Measurements from ENCODE around the gene TUBGCP3.
A peak's percentile ranks its signal among the peaks of the same experiment; 100 is the strongest.

Gene TUBGCP3

GRCh38 chr13:112586334-112586960 lies 1.5 kb downstream of the TUBGCP3 start:
- DNase-seq (ENCODE audit: low read depth, low spot score): no peak
- peak overlapping the region; percentile 82 for H3K4me3 ChIP-seq (ENCODE audit: low read length)

GRCh38 chr13:112583592-112584277 lies 4.2 kb downstream of the TUBGCP3 start:
- no peak overlapping the region for H3K4me3 ChIP-seq (ENCODE audit: low read length)
- no peak for DNase-seq (ENCODE audit: low read depth, low spot score)

GRCh38 chr13:112582263-112582662 lies 5.7 kb downstream of the TUBGCP3 start:
- no peak for DNase-seq (ENCODE audit: low read depth, low spot score)
- no peak overlapping the region for H3K4me3 ChIP-seq (ENCODE audit: low read length)

GRCh38 chr13:112580912-112581311 lies 7.0 kb downstream of the TUBGCP3 start:
- DNase-seq (ENCODE audit: low read depth, low spot score): no peak
- no peak overlapping the region for H3K4me3 ChIP-seq (ENCODE audit: low read length)

DNA sequence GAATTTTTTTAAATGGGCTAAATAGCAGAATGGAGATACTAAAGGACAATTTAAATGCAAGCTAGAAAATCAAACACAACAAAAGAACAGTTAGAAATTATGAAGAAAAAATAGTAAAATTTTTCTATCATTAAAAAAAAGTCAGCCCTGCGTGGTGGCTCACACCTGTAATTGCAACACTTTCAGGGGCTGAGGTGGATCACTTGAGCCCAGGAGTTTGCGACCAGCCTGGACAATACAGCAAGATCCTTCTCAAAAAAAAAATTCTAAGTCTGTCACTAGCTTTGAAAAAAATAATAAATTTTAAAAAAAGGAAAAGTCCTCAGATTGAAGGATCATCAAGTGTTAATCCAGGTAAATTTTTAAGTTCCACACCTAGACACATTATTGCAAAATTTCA lies 7.7 kb downstream of the TUBGCP3 start:
- DNase-seq (ENCODE audit: low read depth, low spot score): no peak
- H3K4me3 ChIP-seq (ENCODE audit: low read length): no peak overlapping the region

- no peak for DNase-seq (ENCODE audit: low read depth, low spot score)
- no peak overlapping the region for H3K4me3 ChIP-seq (ENCODE audit: low read length)
Observed at GRCh38 chr13:112579310-112579843, 8.6 kb downstream of the TUBGCP3 start.

DNA sequence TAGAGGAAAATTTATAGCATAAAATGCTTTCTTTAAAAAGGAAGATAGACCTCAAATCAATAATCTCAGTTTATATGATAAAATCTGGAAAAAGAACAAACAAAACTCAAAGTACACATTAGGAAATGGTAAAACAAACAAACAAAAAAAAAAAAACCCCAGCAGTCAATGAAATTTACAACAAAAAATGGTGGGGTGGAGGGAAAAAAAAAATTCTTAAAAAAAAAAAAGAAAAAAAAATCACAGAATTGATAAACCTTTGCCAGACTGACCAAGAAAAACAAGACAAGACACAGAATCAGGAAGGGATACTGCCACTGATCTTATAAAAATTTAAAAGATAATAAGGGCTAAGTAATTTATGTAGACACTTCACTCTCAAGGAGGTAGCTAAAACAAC lies 11.2 kb downstream of the TUBGCP3 start:
- no peak for DNase-seq (ENCODE audit: low read depth, low spot score)
- H3K4me3 ChIP-seq (ENCODE audit: low read length): no peak overlapping the region

DNA sequence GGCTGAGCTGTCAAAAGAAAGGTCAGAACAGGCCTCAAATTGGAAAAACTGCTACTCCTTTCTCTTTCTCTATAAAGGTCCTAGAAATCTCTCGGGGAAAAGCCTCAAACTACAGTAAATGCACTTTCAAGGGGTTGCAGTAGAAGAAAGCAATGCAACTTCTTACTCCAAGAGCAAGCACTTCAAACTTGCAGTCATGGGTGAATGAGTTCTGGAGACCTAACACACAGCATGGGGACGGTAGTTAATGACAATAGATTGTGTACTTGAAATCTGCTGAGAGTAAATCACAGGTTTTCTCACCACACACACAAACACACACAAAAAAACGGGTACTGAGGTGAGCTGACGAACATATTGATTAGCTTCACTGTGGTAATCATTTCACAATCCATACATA lies 11.8 kb downstream of the TUBGCP3 start:
- DNase-seq (ENCODE audit: low read depth, low spot score): no peak
- no peak overlapping the region for H3K4me3 ChIP-seq (ENCODE audit: low read length)

- no peak overlapping the region for H3K4me3 ChIP-seq (ENCODE audit: low read length)
- no peak for DNase-seq (ENCODE audit: low read depth, low spot score)
Observed at GRCh38 chr13:112575675-112576074, 12.3 kb downstream of the TUBGCP3 start.

GRCh38 chr13:112574834-112575613 lies 12.9 kb downstream of the TUBGCP3 start:
- no peak for DNase-seq (ENCODE audit: low read depth, low spot score)
- H3K4me3 ChIP-seq (ENCODE audit: low read length): no peak overlapping the region

DNA sequence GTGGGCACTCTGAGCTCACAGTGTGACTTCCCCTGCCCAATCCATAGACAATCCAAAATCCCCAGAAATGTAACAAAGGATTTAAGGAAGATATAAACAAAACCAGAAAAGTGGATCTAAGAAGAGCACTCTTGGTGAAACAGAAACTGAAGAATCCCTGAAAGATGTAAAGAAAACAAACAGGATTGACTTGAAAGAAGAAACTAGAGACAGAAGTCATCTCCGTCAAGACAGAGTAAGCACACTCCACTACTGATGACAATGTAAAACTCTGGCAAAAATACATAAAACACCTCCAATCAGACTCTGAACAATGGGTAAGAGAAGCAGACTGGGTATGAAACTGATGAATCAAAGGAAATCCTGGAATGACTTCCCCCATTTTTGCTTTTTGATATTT lies 13.5 kb downstream of the TUBGCP3 start:
- DNase-seq (ENCODE audit: low read depth, low spot score): peak; percentile 30
- H3K4me3 ChIP-seq (ENCODE audit: low read length): no peak overlapping the region

DNA sequence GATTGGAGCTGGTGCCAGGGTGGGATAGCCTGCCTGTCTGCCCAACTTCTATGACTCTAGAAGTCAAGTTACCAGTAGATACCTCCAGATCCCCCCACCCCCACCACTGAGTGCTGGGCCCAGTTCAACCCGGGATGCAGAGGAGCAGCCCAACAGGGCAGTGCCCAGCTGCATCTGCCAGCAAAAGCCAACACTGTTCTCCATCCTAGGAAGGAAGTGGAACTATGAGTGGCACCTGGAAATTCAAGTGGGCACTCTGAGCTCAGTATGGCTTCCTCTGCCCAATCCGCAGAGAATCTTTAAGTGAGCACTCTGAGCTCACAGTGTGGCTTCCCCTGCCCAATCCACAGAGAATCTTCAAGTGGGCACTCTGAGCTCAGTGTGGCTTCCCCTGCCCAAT lies 14.2 kb downstream of the TUBGCP3 start:
- no peak for DNase-seq (ENCODE audit: low read depth, low spot score)
- H3K4me3 ChIP-seq (ENCODE audit: low read length): no peak overlapping the region

DNA sequence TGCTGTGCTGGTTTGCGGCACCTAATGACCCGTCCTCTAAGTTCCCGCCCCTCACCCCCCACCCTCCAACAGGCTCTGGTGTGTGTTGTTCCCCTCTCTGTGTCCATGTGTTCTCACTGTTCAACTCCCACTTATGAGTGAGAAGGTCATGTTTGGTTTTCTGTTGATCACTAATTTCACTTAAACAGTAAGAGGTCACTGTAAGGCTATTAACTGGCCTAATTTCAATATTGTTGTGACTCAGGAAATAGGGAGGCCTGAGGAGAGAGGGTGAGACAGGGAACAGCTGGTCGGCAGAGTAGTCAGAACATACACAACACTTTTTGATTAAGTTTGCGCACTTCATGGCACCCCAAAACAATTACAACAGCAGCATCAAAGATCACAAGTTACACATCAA lies 15.6 kb downstream of the TUBGCP3 start:
- no peak for DNase-seq (ENCODE audit: low read depth, low spot score)
- H3K4me3 ChIP-seq (ENCODE audit: low read length): no peak overlapping the region

- no peak overlapping the region for H3K4me3 ChIP-seq (ENCODE audit: low read length)
- no peak for DNase-seq (ENCODE audit: low read depth, low spot score)
Observed at GRCh38 chr13:112569821-112570220, 18.1 kb downstream of the TUBGCP3 start.

DNA sequence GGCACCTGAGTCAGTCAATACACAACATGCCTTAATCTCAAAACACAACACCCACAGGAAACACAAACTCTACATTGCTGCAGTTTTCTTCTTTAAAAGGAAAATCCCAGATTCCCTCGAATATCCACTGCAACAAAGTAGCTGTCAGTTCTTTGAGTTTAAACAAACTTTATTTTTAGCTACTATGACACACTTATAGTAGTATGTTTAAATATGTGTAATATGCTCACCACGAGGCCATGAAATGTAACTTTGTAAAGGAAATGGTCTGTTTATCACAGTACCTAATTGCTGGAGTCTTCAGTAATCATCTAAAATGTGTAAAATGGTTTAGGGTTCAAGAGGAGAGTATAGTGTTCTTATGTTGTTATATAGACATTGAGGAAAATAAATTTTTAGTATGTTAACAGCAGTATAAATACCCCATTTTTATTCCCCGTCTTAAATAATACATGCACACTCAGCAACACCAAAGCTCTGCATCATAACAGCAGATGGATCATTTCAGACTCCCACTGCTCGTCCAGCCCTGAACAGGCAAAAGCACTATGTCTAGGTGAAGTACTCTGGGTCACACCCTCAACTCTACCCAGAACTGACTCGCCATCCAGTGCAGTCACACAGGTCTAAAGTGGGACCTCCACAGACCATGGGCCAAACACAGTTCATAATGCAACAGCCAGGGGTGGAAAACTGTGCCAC lies 20.6 kb downstream of the TUBGCP3 start:
- H3K4me3 ChIP-seq (ENCODE audit: low read length): no peak overlapping the region
- DNase-seq (ENCODE audit: low read depth, low spot score): no peak

DNA sequence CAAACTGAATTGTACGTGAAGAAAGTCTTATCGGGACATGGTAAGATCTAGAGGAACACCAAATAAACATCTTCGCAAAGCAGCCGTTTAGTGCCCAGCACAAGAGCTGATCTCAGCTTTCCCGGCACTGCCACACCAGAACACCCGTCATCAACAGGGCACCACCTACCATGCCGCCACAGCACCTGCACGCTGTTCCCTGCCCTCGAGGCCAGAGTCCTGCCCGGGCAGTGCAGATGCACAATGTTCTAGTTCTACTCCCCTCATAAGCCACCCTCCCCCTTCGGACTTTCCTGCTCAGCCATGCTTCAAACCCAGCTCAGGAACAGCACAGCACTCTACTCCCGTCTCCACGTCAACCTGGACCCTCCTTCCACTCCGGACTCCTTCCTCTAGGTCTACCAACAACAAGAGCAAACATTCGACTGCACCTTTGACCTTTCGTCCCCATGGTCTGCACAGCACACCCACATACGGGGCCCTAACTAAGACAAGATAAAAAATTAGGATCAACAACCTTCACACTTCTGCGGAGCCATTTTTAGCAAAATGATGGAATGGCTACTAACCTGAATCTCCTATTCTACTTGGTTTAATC lies 25.1 kb downstream of the TUBGCP3 start:
- DNase-seq (ENCODE audit: low read depth, low spot score): no peak
- H3K4me3 ChIP-seq (ENCODE audit: low read length): no peak overlapping the region

DNA sequence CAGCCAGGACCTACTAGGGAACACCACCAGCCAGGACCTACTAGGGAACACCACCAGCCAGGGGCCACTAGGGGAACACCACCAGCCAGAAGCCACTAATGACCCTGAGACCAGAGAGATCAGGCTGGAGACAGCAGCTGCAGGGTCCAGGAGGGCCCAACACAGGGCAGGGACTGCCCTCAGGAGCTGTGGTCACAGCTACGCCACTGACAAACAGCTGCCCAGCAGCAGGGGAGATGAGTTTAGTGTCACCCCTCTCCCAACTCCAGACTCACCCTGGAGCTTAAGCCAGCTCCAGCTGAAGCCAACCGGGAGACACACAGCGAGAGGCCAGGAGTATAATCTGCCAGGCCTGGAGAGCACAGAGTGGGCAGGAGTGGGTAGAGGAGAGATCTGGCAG lies 25.7 kb downstream of the TUBGCP3 start:
- no peak overlapping the region for H3K4me3 ChIP-seq (ENCODE audit: low read length)
- DNase-seq (ENCODE audit: low read depth, low spot score): no peak

GRCh38 chr13:112561478-112561877 lies 26.5 kb downstream of the TUBGCP3 start:
- DNase-seq (ENCODE audit: low read depth, low spot score): no peak
- H3K4me3 ChIP-seq (ENCODE audit: low read length): no peak overlapping the region

GRCh38 chr13:112558696-112559418 lies 29.1 kb downstream of the TUBGCP3 start:
- no peak overlapping the region for H3K4me3 ChIP-seq (ENCODE audit: low read length)
- no peak for DNase-seq (ENCODE audit: low read depth, low spot score)

Measured in Jurkat, Clone E6-1 (cell line).